ENCODE measurements around the gene TNFRSF1A.

Gene TNFRSF1A

DNA sequence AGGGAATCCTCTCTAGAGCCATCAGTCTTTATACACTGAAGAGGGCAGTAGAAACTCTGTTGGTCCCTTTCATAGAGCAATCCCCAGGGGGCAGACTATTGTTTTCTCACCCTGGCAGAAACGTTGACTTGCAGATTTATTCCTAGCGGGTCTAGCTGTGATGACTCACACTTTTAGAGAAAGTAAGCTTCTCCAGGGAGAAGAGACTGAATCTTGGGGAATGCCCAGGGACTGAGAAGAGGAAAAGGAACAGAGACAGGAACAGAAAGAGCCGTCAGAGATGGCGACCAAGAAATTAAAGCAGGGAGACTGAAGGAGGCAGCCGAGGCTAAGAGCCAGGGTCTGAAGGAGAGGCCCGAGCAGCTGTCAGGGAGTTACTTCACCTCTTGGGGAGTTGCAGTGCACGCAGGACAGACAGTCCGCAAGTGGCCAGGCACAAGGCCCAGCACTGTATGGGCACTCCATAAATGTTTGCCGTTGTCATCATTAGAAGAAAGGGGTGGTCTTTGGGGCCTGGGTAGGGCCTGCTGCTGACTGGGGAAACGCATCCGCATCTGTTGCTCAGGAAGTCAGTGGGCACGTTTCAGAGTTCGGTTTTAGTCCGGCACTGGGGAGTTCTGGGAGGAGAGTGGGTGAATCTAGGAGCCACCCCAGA, 18.4 kb downstream of the TNFRSF1A start:
- DNase-seq = peak; percentile 34

DNA sequence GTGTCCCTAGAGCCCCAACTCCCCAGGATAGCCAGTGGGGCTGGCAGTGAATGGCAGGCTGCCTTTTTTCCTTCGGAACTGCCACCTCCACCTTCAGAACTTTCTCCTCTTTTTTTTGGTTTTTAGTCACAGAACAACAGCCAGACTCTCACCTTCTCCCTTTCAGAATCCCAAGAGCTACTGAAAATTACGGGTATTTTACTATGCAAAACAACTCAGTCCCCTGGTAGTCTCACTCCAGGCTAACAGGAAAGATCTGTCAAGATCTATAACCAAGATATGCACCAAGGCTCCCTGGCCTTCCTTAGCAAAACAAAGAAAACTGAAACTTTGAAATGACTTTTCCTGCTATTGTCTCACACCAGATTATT, 18.9 kb downstream of the TNFRSF1A start:
- no peak for DNase-seq

- no peak for DNase-seq
These were observed 19.5 kb downstream of the TNFRSF1A start for GRCh38 chr12:6322352-6322751.

DNA sequence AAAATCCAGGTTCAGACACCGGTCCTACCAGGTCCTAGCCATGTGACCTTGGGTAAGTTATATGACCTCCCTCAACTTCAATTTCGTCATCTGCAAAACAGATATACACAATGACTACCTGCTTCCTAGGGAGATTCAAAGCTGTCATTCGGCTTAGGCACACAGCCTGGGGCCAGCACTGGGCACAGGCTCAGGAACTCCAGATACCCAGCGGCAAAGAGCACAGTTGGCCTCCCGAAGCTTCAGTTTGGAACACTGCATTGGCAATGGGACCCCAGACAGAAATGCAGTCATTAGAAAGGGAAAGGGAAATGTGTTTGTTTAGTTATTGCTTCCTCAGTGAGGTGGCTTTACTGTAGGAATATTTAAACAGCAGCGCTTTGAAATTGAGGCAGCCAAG, 20.0 kb downstream of the TNFRSF1A start:
- no peak for DNase-seq

- DNase-seq = no peak
These were observed 22.4 kb downstream of the TNFRSF1A start for GRCh38 chr12:6319446-6319845.

GRCh38 chr12:6318440-6318879, 23.4 kb downstream of the TNFRSF1A start:
- DNase-seq = no peak

DNA sequence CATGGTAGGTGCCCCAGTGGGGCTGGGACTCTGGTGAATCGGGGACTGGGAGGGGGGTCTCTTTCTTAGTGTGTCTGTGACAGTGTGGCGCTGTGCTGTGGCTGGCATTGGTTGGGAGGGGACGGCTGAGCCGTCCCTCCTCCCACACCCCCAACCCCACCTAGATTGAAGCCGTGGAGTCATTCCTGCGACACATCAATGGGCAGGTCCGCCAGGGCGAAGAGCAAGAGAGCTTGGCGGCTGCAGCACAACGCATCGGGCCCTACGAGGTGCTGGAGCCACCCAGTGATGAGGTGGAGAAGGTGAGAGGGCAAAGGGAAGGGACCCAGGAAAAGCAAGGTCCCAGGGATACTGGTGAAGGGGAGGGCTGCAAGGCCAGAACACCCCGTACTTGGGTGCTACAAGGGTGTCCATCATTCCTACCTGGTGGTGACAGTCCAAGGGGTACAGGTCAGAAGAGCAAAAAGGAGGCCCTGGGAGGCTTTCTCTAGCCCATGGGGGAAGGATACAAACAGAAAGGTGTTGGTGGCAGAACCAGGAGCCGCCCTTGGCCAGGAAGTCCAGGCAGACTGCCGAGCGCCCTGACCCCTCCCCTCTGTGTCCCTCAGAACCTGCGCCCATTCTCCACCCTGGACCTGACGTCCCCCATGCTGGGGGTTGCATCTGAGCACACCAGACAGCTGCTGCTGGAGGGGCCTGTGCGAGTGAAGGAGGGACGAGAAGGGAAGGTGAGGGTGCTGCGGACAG, 24.0 kb downstream of the TNFRSF1A start:
- no peak for DNase-seq

DNA sequence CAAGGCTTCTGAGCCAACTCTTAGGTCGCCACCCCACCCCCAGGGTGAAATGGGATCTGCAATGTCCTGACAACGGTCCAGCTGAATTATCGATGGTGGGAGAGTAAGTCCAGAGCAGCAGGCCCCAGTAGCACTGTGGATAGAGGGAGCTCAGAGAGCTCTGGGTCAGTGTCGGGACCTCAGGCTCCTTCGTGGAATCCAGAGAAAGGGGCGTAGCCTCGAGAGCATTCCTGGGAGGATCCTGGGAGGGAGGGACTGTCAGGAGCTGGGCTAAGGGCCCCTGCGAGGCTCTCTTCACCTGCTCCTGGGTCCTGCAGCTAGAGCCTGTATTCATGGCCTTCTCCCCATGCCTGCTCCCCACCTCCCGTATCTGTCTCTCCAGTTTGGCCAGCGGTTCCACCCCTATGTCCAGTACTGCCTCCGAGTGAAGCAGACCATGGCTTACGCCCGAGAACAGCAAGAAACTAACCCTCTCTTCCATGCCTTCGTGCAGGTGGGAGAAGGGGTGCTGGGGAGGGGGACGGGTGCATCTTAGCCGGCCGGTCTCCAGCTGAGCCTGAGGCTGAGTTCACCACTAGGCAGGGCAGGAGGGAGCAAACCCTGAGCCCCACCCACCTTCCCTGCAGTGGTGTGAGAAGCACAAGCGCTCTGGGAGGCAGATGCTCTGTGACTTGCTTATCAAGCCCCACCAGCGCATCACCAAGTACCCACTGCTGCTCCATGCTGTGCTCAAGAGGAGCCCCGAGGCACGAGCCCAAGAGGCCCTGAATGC, 24.8 kb downstream of the TNFRSF1A start:
- no peak for DNase-seq

DNA sequence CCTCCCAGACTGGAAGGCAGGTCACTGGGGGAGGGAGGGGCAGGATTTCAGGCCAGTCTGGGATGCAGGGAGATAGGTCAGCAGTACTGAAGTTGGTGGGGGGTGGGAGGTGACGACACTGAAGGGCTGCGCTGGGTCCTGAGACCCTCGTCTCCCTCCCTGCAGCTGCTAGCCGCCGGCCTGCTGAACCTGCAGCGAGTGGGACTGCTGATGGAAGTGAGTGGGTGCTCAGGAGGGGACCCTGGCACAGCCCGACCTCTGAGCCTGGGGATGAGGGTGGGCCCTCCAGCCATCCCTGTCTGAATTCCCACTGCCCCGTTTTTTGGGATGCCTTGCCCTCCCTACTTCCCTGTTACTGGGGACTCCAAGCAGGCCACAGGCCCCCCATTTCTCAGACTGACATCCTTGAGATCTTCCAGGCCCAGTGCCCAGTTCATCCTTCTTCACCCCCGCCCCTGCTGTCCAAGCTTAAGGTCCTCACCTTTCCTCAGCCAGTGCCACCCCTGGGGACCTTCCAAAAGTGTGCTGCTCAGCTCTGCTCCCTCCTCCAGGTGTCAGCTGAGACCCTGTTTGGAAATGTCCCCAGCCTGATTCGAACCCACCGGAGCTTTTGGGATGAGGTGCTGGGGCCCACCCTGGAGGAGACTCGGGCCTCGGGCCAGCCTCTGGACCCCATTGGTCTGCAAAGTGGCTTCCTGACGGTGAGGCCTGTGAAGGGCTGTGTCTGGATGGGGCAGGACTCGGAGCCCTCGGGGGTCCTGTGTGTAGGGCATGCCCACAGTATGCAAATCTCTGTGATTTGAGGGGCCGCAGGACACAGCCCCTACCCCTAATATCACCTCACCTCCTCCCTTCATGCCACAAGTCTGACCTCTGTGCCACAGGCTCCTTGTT, 25.9 kb downstream of the TNFRSF1A start:
- no peak for DNase-seq

GRCh38 chr12:6315184-6315583, 26.7 kb downstream of the TNFRSF1A start:
- DNase-seq = no peak

GRCh38 chr12:6314776-6315175, 27.1 kb downstream of the TNFRSF1A start:
- DNase-seq = no peak

GRCh38 chr12:6313326-6313940, 28.4 kb downstream of the TNFRSF1A start:
- DNase-seq = no peak

DNA sequence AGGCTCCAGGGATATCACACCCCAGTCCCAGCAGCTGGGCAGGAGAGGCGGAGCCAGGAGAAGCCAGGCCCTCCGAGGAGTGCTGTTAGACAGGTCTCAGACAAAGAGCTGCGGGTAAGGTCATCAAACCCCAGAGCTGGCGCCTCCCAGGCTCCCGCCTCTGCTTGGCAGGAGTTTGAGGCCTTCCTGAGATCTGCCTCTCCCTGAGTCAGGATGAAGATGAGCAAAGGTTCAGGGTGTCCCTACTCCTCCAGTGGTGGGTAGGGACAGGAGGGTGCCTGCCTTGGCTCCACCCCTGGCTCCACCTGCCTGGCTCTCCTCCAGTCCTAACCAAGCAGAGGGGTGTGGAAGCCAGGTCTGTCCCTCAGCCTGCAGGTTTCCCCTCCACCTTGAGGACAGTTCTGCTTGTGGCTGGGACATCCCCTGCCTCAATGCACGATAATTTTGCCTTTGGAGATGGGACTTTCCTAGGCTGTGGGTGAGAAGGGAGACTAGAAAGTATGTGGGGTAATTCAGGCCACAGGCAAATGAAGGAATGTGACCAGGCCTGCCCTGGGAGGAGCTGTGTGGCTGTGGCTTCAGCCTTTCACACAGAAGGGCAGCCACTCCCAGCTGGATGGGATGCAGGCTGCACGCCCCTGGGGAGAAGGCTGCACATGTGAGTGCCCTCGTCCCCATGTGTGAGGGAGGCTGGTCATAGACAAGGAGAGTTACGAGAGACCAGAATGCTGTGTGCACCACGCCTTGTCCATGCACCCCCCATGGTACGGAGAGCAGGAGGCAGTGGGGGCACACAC, 29.1 kb downstream of the TNFRSF1A start:
- no peak for DNase-seq

DNA sequence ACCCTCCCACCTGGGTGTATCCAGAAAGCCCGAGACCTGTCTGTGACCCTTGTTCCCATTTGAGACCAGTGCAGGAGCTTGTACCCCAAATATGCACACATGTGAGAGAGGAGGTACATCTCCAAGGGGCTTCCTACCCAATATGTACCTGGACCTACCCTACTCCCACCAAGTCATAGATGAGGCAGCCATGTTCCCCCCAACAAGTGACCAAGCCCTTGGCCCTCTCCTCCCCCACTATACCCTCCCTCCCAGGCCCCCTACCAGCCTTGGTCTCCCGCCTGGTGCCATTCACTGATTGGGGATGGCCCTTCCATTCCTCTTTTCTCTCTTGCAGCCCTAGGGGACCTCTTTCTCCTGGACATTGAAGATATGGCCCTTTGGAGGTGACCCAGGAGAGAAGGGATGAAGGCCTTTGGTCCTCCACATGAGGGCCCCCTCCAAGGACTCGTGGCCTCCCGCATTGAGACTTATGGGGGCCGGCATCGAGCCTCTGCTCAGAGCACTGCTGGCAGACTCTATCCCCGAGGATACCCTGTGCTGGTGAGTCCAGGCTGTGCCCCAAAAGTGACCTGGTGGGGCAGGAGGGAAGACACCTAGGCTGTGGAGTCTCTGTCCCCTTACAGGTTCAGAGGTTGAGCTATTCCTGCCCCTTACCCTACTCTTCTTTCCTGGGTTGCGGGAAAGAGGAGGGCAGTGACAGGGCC, 29.9 kb downstream of the TNFRSF1A start:
- DNase-seq = no peak

DNA sequence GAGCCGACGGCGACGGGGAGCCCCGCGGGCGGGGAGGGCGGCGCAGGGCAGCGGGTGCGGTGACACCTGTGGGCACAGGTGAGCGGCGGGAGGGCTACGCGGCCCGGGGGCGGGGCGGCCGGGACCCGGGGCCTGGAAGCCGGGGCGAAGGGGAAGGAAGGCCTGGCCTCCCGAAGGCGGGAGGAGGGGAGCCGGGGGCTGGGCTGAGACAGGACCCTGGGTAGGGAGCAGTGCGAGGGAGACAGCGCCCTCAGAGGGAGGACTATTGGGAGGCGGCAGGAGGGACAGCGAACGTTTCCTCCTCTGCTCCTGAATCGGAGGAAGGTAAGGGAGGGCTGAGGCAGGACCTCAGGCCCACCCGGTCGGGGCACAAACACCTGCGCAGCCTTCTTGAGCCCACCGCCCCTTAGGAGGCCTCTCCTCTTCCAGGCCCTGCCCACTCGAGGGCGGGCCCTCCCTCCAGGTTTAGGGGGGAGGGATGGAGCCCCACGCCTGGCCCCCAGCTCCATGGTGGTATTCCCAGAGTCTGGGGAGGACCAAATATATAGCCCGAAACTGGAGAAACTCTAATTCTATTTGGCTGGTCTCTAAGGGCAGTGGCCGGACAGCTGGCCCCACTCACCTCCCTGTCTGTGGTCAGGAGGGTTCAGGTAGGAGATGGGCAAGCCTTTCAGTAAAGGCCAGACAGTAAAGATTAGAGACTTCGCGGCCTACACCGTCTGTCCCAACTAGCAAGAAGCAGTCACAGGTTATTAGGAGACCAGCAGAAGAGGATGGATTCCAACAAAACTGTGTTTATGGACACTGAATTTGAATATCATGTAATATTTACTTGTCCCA, 30.9 kb downstream of the TNFRSF1A start:
- DNase-seq = no peak

GRCh38 chr12:6307529-6307928, 34.3 kb downstream of the TNFRSF1A start:
- no peak for DNase-seq

DNA sequence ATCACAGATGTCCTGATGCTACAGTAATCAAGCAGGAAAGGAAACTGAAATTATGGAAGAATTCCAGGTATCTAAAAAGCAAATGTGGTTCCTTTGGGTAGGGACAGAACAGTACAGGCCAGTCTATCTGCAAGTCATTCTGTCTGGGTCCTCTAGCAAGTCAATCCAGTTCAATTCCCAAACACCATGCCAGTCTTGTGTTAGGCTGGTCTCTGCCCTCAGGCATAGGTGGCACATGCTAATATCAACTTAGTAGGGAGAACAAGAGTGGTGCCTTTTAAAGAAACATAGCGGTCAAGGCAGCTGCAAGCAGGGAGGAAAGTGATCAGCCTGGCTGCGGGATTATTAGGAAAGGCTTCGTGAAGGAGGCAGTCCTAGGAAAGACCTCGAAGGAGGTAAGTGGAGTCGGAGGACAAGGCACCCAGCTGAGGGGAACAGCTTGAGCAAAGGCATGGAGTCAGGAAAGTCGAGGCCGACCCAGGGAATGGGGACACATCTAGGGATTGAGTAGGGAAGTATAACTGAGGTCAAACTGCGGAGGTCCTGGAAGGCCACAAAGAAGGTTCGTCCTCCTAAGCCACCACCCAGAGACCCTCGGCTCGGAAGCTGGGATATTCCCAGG, 35.2 kb downstream of the TNFRSF1A start:
- no peak for DNase-seq

DNA sequence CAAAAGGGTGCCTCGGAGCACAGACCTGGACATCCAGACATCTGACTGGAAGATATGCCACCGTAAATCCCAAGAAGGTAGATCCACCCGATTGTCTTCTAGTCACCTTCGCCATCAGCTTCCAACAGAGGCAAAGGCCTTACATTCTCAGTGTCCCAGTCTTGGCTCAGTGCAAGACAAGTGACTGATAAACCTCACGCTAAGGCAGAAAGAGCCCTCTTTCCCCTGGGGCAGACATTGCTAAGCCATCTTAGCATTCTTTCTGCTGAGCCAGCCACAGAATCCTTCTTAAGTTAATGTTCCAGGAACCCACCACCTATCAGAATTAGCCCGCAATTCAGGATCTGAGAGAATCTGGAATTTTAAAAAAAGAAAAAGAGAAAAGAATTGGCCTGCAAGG, 35.7 kb downstream of the TNFRSF1A start:
- no peak for DNase-seq

- no peak for DNase-seq
These were observed 38.8 kb downstream of the TNFRSF1A start for GRCh38 chr12:6303071-6303470.

Data from activated naive CD4-positive, alpha-beta T cell treated with anti-CD3 and anti-CD28 coated beads, Interleukin-2, amount 50 U/mL, for 16 hours (primary cell).